Endothelial cell of umbilical vein (primary cell): ENCODE measurements around the gene SPAG17.

ENCODE experiments used
- EZH2 ChIP-seq: IDR thresholded peaks from 2 replicates; pipeline ENCODE4 v1.6.1; 2012; ENCODE audit warnings: borderline replicate concordance, low read depth, mild to moderate bottlenecking, moderate library complexity, low read length, inconsistent platforms; ENCODE audit not compliant: severe bottlenecking
- FOS ChIP-seq: IDR thresholded peaks from 2 replicates; pipeline ENCODE4 v1.6.1; 2011; ENCODE audit warnings: mild to moderate bottlenecking, low read length, moderate library complexity, borderline replicate concordance; ENCODE audit not compliant: insufficient read depth
- JUN ChIP-seq: IDR thresholded peaks from 2 replicates; pipeline ENCODE4 v1.6.1; 2011; ENCODE audit warnings: borderline replicate concordance, low read depth; ENCODE audit not compliant: insufficient read length, insufficient read depth
- MYC ChIP-seq: IDR thresholded peaks from one replicate; pipeline ENCODE4 v1.6.1; 2011; ENCODE audit warnings: mild to moderate bottlenecking, low read depth, low read length
- POLR2A ChIP-seq: IDR thresholded peaks from 2 replicates; pipeline ENCODE4 v1.6.1; 2012; ENCODE audit warnings: low read depth, mild to moderate bottlenecking, control low read depth, low read length
- POLR2AphosphoS5 ChIP-seq: IDR thresholded peaks from 2 replicates; pipeline ENCODE4 v1.6.1; 2012; ENCODE audit warnings: low read depth, mild to moderate bottlenecking, control low read depth, low read length, moderate library complexity; ENCODE audit not compliant: insufficient read depth
- TF ChIP-seq, protein P1 (sequence below), 2 donors: IDR thresholded peaks; 1 replicate in 1 of 2; 2 replicates in 1 of 2; pipeline ENCODE4 v1.5.1; 2011; ENCODE audit warnings: low read length in 2 of 2, mild to moderate bottlenecking in 2 of 2, moderate library complexity in 2 of 2, control low read depth in 1 of 2, inconsistent platforms in 1 of 2, low read depth in 1 of 2; ENCODE audit not compliant: insufficient read depth in 1 of 2; ENCODE audit errors: extremely low read depth in 1 of 2
- TF ChIP-seq, protein P2 (sequence below): IDR thresholded peaks from 2 replicates; pipeline ENCODE4 v1.6.1; 2011; ENCODE audit not compliant: insufficient read depth, insufficient read length

DNA sequence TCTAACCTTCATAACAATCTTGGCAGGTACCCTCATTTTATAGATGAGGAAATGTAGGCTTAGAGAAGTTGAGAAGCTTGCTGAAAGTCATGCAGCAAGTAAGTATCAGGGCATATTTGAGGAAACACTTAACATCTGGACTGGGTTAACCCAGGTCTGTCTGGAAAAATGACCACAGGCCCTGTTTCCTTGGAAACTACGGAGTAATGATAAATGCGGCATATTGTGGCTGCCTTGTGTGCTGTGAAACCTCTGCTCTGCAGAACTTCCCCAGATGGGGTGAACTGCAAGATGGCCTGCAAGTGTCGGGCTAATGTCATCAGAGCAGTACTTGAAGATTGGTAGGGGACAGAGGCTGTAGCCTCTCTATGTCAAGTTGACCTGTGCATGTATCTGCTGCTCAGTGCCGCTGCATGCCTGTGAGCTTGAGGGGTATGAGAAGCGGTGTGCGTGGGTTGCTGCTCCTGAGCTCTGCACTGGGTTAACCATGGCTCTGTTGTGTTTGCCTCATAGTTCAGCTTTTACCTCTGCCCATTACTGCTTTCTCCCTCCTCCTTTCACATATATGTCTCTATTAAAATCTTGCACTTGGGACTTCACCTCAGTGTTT is 172.4 kb downstream of the SPAG17 start:
- no peak for TF ChIP-seq POLR2AphosphoS5
- TF ChIP-seq, protein P1, sequence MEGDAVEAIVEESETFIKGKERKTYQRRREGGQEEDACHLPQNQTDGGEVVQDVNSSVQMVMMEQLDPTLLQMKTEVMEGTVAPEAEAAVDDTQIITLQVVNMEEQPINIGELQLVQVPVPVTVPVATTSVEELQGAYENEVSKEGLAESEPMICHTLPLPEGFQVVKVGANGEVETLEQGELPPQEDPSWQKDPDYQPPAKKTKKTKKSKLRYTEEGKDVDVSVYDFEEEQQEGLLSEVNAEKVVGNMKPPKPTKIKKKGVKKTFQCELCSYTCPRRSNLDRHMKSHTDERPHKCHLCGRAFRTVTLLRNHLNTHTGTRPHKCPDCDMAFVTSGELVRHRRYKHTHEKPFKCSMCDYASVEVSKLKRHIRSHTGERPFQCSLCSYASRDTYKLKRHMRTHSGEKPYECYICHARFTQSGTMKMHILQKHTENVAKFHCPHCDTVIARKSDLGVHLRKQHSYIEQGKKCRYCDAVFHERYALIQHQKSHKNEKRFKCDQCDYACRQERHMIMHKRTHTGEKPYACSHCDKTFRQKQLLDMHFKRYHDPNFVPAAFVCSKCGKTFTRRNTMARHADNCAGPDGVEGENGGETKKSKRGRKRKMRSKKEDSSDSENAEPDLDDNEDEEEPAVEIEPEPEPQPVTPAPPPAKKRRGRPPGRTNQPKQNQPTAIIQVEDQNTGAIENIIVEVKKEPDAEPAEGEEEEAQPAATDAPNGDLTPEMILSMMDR (IDR thresholded peaks at IDR 0.05; ENCODE audit: extremely low read depth in 1 of 2, insufficient read depth in 1 of 2, low read depth in 1 of 2, low read length in 2 of 2) = no peak
- TF ChIP-seq POLR2A = no peak
- TF ChIP-seq FOS = no peak
- TF ChIP-seq EZH2 = no peak
- TF ChIP-seq JUN = no peak
- TF ChIP-seq, protein P2, sequence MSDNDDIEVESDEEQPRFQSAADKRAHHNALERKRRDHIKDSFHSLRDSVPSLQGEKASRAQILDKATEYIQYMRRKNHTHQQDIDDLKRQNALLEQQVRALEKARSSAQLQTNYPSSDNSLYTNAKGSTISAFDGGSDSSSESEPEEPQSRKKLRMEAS = no peak
- TF ChIP-seq MYC = no peak
